SK-N-SH treated with all-trans-retinoic acid at 6 μM for 48 hours (cell line): ENCODE results near the gene ENTPD2.

ENCODE experiments used
- ARNTL ChIP-seq: fragments of 450-650 bp; formaldehyde crosslinking; IDR thresholded peaks from 2 replicates; pipeline ENCODE4 v1.5.0; 2020; ENCODE audit warnings: low read depth, mild to moderate bottlenecking, moderate library complexity, borderline replicate concordance
- BACH2 ChIP-seq: fragments of 250-450 bp; sonication (Bioruptor Pico); IDR thresholded peaks from 2 replicates; pipeline ENCODE4 v1.9.0; 2021; ENCODE audit warnings: mild to moderate bottlenecking, borderline replicate concordance
- ISL1 ChIP-seq: fragments of 250-450 bp; sonication (Bioruptor Pico); IDR thresholded peaks from 2 replicates; pipeline ENCODE4 v2.1.2; 2022; ENCODE audit warnings: mild to moderate bottlenecking, moderate library complexity
- OSR1 ChIP-seq: fragments of 250-450 bp; sonication (Bioruptor Pico); IDR thresholded peaks from 2 replicates; pipeline ENCODE4 v1.8.0; 2022; ENCODE audit warnings: moderate library complexity, mild to moderate bottlenecking, inconsistent platforms
- RARB ChIP-seq: fragments of 250-450 bp; sonication (Bioruptor Pico); IDR thresholded peaks from 2 replicates; pipeline ENCODE4 v1.8.0; 2021; ENCODE audit warnings: mild to moderate bottlenecking, moderate library complexity
- TCF4 ChIP-seq: fragments of 250-450 bp; sonication (Bioruptor Pico); IDR thresholded peaks from 2 replicates; pipeline ENCODE4 v1.8.0; 2021; ENCODE audit warnings: mild to moderate bottlenecking, moderate library complexity, borderline replicate concordance
- TOX ChIP-seq: fragments of 250-450 bp; sonication (Bioruptor Pico); IDR thresholded peaks from 2 replicates; pipeline ENCODE4 v1.8.0; 2021; ENCODE audit warnings: mild to moderate bottlenecking, moderate library complexity, borderline replicate concordance
- ZFP3 ChIP-seq: fragments of 250-450 bp; sonication (Bioruptor Pico); IDR thresholded peaks from 2 replicates; pipeline ENCODE4 v1.5.0; 2020; ENCODE audit warnings: mild to moderate bottlenecking, moderate library complexity
- ZFP30 ChIP-seq: fragments of 450-650 bp; formaldehyde crosslinking; IDR thresholded peaks from 2 replicates; pipeline ENCODE4 v1.5.0; 2022; ENCODE audit warnings: mild to moderate bottlenecking, moderate library complexity
- ZNF8 ChIP-seq: fragments of 450-650 bp; formaldehyde crosslinking; IDR thresholded peaks from 2 replicates; pipeline ENCODE4 v1.5.0; 2020; ENCODE audit warnings: mild to moderate bottlenecking, moderate library complexity
- TF ChIP-seq, protein P1 (sequence below): fragments of 250-450 bp; sonication (Bioruptor Pico); IDR thresholded peaks from 2 replicates; pipeline ENCODE4 v1.8.0; 2020; ENCODE audit warnings: mild to moderate bottlenecking, moderate library complexity, borderline replicate concordance
- TF ChIP-seq, protein P2 (sequence below): fragments of 250-450 bp; sonication (Bioruptor Pico); IDR thresholded peaks from 2 replicates; pipeline ENCODE4 v1.5.1; 2021; ENCODE audit warnings: mild to moderate bottlenecking, moderate library complexity

DNA sequence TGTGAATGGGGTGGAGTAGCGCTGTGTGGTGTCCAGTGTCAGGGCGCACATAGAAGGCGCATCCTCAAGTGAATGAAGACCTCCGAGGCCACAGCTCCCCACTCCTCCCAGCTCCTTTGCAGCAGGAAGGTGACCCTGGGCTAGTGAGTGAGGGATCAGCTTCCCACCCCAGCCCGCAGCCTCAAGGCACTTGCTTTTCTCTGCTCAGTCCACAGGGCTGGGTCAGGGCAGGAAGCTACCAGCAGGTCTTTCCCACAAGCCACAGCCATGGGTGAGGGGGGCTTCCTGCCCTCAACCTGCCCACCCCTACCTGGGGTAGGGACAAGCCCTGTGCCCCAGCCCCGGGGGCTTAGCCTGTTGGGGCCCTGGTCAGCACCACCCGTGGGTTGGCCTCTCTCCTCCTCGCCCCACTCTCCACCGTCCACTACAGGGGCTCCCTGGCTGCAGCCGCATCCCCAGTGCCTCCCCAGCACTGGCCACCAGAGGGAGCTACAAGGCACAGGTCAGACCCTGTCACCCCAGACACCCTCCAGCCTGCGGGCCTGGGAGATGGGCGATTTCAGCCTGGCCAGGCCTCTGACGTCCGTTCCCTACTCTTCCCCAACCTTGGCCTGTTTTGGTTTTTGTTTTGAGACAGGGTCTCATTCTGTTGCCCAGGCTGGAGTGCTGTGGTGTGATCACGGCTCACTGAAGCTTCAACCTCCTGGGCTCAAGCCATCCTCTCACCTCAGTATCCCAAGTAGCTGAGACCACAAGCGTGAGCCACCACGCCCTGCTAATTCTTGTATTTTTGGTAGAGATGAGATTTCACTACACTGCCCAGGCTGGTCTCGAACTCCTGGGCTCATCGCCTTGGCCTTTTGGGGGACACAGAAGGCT lies 24.6 kb downstream of the ENTPD2 start:
- TF ChIP-seq TCF4 = no peak
- TF ChIP-seq ARNTL = no peak
- TF ChIP-seq ZNF8 (CRISPR knock-in tag) = no peak
- no peak for TF ChIP-seq ZFP30 (CRISPR knock-in tag)
- no peak for TF ChIP-seq ISL1
- no peak for TF ChIP-seq RARB (CRISPR knock-in tag)
- TF ChIP-seq BACH2 (CRISPR knock-in tag) = no peak
- TF ChIP-seq, protein P1, sequence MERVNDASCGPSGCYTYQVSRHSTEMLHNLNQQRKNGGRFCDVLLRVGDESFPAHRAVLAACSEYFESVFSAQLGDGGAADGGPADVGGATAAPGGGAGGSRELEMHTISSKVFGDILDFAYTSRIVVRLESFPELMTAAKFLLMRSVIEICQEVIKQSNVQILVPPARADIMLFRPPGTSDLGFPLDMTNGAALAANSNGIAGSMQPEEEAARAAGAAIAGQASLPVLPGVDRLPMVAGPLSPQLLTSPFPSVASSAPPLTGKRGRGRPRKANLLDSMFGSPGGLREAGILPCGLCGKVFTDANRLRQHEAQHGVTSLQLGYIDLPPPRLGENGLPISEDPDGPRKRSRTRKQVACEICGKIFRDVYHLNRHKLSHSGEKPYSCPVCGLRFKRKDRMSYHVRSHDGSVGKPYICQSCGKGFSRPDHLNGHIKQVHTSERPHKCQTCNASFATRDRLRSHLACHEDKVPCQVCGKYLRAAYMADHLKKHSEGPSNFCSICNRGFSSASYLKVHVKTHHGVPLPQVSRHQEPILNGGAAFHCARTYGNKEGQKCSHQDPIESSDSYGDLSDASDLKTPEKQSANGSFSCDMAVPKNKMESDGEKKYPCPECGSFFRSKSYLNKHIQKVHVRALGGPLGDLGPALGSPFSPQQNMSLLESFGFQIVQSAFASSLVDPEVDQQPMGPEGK = no peak
- TF ChIP-seq TOX (CRISPR knock-in tag) = no peak
- TF ChIP-seq ZFP3 = no peak
- TF ChIP-seq OSR1 (CRISPR knock-in tag) = no peak
- TF ChIP-seq, protein P2, sequence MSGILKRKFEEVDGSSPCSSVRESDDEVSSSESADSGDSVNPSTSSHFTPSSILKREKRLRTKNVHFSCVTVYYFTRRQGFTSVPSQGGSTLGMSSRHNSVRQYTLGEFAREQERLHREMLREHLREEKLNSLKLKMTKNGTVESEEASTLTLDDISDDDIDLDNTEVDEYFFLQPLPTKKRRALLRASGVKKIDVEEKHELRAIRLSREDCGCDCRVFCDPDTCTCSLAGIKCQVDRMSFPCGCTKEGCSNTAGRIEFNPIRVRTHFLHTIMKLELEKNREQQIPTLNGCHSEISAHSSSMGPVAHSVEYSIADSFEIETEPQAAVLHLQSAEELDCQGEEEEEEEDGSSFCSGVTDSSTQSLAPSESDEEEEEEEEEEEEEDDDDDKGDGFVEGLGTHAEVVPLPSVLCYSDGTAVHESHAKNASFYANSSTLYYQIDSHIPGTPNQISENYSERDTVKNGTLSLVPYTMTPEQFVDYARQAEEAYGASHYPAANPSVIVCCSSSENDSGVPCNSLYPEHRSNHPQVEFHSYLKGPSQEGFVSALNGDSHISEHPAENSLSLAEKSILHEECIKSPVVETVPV (CRISPR knock-in tag) = no peak
